Measurements from ENCODE around the gene CAPN3.

The CAPN3 gene

DNA sequence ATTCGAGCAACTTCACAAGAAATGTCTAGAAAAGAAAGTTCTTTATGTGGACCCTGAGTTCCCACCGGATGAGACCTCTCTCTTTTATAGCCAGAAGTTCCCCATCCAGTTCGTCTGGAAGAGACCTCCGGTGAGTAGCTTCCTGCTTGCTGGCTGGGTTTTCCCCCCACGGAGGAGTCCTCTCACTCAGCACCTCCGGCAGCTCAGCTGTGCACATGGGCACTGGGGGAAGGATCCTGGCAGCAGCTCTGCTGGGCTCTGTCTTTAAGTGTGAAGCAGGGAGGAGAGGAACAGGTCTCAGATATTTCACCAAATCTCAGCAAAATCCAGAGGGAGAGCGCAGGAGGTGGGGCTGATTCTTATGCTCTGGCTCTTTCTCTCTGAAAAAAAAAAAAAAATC lies 684 bp downstream of the CAPN3 start:
- DNase-seq = no peak

GRCh38 chr15:42360535-42361112 lies 1.3 kb downstream of the CAPN3 start:
- DNase-seq = no peak

GRCh38 chr15:42363487-42363886 lies 4.2 kb downstream of the CAPN3 start:
- no peak for DNase-seq

- no peak for DNase-seq
Measured at GRCh38 chr15:42363942-42364341, 4.6 kb downstream of the CAPN3 start.

DNA sequence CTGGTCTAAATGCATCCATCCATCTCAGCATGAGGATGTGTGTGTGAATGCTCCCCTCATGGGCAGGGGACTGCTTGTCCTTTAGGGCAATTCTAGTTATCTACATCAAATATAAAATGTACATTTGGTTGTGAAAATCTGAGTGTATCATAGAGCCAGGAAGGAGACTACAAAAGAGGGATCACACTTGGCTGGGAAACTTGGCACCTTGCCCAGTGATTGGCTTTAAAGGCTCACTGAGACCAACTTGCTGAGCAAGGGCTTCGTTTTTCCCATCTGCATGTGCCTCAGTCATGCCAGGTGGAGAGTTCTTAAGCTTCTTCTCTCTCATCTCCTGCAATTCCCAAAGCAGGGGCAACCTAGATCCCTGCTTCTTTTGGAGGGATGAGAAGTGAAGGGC lies 5.2 kb downstream of the CAPN3 start:
- DNase-seq = no peak

GRCh38 chr15:42365921-42366550 lies 6.7 kb downstream of the CAPN3 start:
- no peak for DNase-seq

- no peak for DNase-seq
Measured at GRCh38 chr15:42367041-42367440, 7.7 kb downstream of the CAPN3 start.

- no peak for DNase-seq
Measured at GRCh38 chr15:42368096-42368495, 8.8 kb downstream of the CAPN3 start.

DNA sequence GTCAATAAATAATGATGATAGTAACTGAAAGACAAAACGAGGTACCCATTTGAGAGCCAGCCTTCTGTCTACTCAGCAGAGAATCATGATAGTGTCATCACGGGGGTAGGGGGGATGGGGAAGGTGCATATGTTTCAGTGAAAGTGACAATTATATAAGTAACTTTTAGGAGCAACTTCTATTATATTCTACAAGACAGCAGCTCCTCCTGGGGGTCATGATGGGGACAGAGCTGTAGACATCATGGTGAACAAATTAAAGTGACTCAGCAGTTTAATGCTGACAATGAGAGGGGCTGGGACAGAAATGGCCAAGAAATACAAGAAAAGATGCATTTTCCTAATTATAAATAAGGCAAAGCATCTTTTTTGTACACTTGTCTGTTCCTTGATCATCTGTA lies 11.8 kb downstream of the CAPN3 start:
- DNase-seq = no peak

DNA sequence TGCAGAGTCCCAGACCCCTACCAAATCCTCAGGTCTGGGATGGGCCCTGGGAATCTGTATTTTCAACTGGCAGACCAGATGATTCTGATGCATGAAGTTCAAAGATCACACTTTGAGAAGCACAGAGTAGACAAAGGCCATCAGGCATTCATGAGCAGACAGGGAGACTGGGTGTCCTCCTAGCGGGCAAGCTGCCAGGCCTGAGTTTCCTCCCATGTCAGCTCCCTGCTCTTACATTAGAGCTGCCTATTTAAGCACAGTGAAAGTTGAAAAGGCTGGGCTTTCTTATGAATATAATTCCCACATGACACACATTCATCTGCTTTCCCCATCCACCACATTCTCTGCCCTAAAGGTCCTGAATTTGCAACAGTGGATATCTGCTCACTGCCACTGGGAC lies 14.0 kb downstream of the CAPN3 start:
- no peak for DNase-seq

DNA sequence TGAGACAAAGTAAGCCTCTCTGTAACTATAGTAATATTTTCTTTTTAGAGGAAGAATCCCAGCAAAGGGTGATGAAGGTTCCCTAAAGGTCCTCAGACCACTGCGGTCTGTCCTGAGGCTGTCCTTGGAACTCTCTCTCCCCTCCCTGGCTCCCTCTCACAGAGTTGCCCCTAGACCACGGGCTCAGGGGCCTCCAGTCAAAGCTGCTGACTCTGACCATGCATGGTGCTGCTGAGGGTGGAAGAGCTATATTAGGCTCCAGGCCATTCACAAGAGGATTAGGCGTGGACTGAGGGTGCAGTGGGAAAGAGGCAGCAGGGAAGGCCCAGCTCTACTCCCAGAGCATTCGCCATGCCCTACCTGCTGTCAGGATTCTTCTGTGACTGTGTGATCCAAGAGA lies 14.6 kb downstream of the CAPN3 start:
- DNase-seq = no peak

DNA sequence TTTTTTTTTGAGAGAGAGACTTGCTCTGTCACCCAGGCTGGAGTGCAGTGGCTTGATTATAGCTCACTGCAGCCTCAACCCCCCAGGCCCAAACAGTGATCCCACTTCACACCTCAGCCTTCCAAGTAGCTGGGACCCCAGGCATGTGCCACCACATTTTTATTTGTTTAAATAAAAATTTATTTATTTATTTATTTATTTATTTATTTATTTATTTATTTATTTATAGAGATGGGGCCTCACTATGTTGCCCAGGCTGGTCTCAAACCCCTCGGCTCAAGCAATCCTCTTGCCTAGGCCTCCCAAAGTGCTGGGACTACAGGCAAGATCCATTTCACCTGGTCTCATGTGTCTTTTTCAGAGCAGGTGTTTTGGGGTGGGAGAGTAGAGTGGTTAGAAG lies 15.5 kb downstream of the CAPN3 start:
- no peak for DNase-seq

DNA sequence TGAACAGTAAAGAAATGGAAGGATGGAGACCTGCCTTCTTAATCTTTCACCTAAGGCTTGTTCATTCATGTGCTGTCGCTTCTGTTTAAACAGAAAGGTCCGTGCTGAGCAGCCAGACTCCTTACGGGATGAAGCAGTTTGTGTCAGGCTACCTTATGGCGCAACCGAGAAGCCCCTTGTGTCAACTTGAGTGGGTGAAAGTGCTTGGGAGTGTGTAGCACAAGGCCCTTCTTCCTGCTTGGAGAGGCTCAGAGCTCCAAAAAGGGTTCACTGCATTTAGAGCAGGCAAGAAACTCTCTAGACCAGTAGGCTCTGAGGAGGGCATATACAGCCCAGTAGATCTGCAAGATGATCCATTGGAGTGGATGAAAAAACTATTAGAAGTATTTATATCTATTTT lies 16.0 kb downstream of the CAPN3 start:
- no peak for DNase-seq

DNA sequence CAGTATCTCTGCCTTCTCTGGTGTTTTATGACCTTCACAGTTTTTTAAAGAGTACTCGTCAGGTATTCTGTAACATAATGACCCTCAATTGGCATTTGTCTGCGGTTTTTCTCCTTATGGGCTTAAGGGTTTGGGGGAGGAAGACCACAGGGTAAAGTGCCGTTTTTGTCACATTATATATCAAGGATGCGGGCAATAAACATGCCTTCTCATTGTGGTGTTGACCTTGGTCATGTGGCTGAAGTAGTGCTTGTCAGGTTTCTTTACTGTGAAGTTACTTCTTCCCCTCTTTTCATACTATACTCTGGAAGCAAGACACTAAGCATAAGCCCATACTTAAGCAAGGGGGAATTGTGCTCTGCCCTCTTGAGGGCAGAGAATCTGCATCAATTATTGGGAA lies 16.6 kb downstream of the CAPN3 start:
- DNase-seq = no peak

DNA sequence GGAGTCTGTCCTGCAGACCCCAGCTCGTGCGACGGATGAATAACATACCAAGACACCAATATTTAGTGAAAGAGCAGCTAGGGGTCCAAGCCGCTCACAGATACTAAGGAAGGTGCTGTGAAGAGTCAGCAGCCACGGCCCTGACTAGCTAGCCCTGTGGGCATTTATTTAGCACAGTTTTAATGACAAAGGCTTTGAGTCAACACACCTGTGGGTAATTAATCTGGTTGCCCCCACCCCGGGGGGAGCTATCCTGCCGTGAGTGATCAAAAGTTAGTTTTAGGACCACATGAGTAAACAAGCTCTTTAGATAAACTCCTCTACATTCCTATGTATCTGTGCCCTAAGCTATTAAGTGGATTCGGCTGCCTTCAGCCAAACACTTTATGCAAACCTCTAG lies 18.7 kb downstream of the CAPN3 start:
- DNase-seq = no peak

DNA sequence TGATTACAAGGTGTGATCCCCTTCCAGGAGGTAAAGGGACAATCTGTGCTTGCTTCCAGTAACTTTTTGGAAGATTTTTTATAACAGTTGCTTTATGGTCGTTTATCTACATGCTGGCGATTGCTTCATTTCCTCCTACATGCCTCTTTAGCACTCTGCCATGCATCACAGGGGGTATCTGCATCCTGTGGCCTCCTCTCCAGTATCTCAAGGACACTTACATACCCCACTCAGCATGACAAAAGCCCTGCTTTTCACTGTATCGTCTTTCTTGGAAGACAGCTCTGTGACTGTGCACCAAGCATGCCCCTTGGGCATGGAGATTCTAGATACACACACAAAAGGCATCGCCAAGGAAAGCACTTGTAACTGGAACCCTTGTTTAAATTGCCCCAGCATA lies 25.3 kb downstream of the CAPN3 start:
- DNase-seq = no peak

DNA sequence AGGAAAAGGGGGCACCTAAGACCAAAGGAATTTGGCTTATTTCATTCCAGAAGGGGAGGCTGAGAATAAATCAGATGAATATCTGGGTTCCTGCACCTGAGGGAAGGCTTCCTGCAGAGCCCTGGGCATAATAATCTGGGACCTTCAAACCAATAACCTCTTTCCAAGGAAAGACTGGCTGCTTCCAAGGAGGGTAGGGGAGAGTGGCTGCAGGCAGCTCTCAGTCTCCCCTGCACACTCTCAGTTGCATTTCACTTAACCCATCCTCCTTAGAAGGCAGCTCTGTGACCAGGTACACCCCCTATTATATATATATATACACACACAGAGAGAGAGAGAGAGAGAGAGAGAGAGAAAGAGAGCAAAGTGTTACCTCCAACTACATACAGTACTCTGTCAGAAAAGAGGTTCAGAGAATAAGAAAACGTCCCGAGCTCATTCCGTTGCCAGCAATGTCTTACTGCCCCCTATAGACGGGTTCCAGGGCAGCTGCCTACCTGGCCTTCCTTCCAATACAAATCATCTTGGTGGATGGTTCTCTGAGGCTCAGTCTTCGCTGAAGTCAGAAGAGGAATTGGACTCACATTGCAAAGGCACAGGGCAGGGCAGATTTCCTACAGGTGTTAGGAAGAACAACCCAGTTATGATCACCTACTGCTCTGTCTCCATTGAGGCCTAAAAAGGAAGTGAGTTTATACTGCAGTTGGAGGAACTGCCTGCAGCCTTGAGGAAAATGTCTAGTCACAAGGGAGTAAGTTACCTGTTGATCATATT lies 26.1 kb downstream of the CAPN3 start:
- no peak for DNase-seq

DNA sequence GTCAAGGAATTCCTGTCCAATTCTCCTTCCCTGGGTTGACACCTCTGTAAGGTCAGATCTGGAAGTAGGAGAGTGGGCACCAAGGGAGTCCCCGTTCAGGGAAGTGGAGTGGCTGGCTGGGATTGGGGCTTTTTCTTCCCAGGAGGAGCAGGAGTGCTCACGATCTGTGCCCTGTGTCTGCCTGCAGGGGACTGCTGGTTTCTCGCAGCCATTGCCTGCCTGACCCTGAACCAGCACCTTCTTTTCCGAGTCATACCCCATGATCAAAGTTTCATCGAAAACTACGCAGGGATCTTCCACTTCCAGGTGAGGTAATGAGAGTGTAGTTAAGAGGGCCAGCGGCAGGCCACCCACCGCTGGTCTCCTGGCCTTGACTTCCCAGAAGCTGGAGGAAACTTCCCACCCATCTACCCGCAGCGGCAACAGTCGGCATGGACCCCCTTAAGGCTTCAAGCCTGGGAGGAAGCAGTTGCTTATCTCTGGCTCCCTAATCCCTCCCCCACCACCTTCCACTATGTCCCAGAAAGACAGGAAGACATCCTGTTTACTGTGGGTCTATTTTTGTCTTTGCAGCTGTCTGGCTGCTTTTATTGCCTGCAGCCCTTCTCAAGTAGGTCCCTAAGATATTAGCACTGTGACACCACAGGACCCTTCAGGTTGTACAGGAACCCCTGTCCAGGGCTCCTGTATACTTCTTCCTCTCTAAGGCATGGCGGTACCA lies 26.8 kb downstream of the CAPN3 start:
- DNase-seq = no peak

DNA sequence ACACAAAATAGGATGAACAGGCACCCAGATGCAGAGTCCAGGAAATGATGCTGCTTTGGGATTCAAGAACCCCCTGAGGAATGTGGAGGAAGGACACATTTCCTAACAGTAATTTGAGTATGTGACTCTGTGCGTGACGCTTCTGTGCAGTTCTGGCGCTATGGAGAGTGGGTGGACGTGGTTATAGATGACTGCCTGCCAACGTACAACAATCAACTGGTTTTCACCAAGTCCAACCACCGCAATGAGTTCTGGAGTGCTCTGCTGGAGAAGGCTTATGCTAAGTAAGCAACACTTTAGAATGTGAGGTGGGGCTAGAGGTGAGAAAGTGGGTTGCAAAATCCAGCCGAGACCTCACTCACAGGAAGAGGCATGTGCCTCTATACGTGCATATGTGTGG lies 28.3 kb downstream of the CAPN3 start:
- DNase-seq = no peak

- DNase-seq = no peak
Measured at GRCh38 chr15:42392309-42393024, 33.2 kb downstream of the CAPN3 start.

GRCh38 chr15:42394106-42394505 lies 34.8 kb downstream of the CAPN3 start:
- DNase-seq = no peak

DNA sequence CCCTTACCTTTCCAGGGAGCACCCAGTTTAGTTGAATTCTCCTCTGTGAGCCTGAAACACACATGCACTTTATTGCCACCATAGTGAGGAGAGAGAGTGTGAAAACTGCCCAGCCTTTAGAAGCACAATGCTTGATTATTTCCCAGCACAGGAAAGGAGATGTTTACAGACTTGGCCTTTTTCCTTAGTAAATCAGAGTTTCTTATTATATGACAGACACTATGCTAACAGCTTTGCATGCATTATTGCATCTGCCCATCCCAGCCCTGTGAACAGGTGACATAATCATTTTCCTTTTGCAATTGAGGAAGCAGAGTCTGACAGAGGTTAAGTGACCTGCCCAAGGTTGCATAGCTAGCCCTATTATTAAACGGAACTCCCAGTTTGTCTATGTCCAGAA lies 36.5 kb downstream of the CAPN3 start:
- no peak for DNase-seq
